Lower lobe of right lung (tissue), 2 donors: ENCODE results near the gene ADGRV1. TPM values are rescaled to one million over a fixed set of nuclear protein-coding genes. Genes with fewer than 3 reads are reported as not detected.

Source experiments
- ATAC-seq, 2 donors: fragments of 200-7000 bp; cut with Tn5 transposase; one replicate each; pipeline ENCODE4 v1.9.1; 2020 to 2022; ENCODE audit warnings: mild to moderate bottlenecking in 2 of 2, moderate library complexity in 2 of 2
- DNase-seq: peaks from one replicate; pipeline ENCODE4 v3.0.0-alpha.2; 2020
- H3K27ac ChIP-seq: fragments of 200-600 bp; one replicate; pipeline ENCODE4 v1.8.0; 2022
- H3K27me3 ChIP-seq: fragments of 200-600 bp; one replicate; pipeline ENCODE4 v1.8.0; 2022; ENCODE audit warnings: low read depth
- H3K36me3 ChIP-seq: fragments of 200-600 bp; one replicate; pipeline ENCODE4 v1.8.0; 2022; ENCODE audit warnings: mild to moderate bottlenecking
- H3K4me1 ChIP-seq: fragments of 200-600 bp; one replicate; pipeline ENCODE4 v1.8.0; 2022
- H3K4me3 ChIP-seq: fragments of 200-600 bp; one replicate; pipeline ENCODE4 v1.8.0; 2022; ENCODE audit warnings: mild to moderate bottlenecking
- H3K9me3 ChIP-seq: fragments of 200-600 bp; one replicate; pipeline ENCODE4 v1.8.0; 2022
- intact Hi-C: fragments of 100-400 bp; cut with DNase I; formaldehyde crosslinking; loops from one replicate; pipeline ENCODE4 v1.11.0; 2022
- total RNA-seq: library from RNA; stranded (reverse); fragmentation: NEBNext Ultra II Directional; extraction: Animal tissue kit (Norgen Biotek cat#: 25700); gene quantifications from one replicate; pipeline ENCODE4 v1.2.1, GENCODE V29; 2021
- TF ChIP-seq, protein P1 (sequence below): fragments of 200-600 bp; IDR thresholded peaks from one replicate; pipeline ENCODE4 v1.8.0; 2022; ENCODE audit warnings: antibody characterized with exemption, mild to moderate bottlenecking
- donor health status: DM: no; HTN: yes; CAD: no; lungs with severe emphysema.

The ADGRV1 gene
- total RNA-seq, 1 donor from 2014 or later: 49.7 TPM

DNA sequence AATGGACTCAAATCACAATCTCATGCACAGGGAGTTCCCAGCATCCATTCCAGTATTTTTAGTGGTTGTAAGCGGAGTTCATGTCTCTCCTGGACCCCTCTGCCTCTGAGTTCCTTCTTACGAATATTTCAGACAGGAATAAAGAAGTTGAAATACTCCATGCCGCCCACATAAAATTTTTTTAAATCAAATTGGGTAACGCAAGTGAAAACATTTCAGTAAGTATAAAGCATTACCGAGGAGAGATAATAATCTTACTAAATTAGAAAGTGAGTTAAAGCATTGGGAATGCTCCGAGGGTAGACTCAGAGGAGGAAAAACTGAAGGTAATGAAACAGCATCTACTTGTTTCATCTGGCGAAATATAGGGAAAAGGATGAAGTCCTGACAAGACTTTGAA lies 506.9 kb downstream of the ADGRV1 start:
- H3K27ac ChIP-seq: no peak overlapping the region
- H3K4me3 ChIP-seq: no peak overlapping the region
- DNase-seq (no peak), ATAC-seq (no peak)
- H3K9me3 ChIP-seq: no peaks in the 10 kb centered on the region
- H3K27me3 ChIP-seq: no peaks in the 10 kb centered on the region
- no peaks in the 10 kb centered on the region for H3K36me3 ChIP-seq
- H3K4me1 ChIP-seq: no peaks in the 10 kb centered on the region
- intact Hi-C loops: no loop called here
- TF ChIP-seq, protein P1, sequence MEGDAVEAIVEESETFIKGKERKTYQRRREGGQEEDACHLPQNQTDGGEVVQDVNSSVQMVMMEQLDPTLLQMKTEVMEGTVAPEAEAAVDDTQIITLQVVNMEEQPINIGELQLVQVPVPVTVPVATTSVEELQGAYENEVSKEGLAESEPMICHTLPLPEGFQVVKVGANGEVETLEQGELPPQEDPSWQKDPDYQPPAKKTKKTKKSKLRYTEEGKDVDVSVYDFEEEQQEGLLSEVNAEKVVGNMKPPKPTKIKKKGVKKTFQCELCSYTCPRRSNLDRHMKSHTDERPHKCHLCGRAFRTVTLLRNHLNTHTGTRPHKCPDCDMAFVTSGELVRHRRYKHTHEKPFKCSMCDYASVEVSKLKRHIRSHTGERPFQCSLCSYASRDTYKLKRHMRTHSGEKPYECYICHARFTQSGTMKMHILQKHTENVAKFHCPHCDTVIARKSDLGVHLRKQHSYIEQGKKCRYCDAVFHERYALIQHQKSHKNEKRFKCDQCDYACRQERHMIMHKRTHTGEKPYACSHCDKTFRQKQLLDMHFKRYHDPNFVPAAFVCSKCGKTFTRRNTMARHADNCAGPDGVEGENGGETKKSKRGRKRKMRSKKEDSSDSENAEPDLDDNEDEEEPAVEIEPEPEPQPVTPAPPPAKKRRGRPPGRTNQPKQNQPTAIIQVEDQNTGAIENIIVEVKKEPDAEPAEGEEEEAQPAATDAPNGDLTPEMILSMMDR: no peak

DNA sequence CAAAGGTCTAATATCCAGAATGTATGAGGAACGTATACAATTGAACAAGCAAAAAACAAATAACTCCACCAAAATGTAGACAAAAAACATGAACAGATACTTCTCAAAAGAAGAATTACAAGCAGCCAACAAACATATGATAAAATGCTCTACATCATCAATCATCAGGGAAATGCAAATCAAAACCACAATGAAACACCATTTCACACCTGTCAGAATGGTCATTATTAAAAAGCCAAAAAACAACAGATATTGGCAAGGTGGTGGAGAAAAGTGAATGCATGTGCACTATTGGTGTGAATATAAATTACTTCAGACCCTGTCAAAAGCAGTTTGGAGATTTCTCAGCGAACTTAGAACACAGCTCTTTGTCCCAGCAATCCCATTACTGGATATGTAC lies 510.8 kb downstream of the ADGRV1 start:
- H3K9me3 ChIP-seq: no peaks in the 10 kb centered on the region
- no peak overlapping the region for H3K27ac ChIP-seq
- DNase-seq (no peak), ATAC-seq (no peak)
- H3K4me1 ChIP-seq: peaks cover 7% of the 10 kb centered on the region
- intact Hi-C loops: no loop called here
- no peaks in the 10 kb centered on the region for H3K27me3 ChIP-seq
- no peak overlapping the region for H3K4me3 ChIP-seq
- no peaks in the 10 kb centered on the region for H3K36me3 ChIP-seq
- TF ChIP-seq, protein P1: no peak

DNA sequence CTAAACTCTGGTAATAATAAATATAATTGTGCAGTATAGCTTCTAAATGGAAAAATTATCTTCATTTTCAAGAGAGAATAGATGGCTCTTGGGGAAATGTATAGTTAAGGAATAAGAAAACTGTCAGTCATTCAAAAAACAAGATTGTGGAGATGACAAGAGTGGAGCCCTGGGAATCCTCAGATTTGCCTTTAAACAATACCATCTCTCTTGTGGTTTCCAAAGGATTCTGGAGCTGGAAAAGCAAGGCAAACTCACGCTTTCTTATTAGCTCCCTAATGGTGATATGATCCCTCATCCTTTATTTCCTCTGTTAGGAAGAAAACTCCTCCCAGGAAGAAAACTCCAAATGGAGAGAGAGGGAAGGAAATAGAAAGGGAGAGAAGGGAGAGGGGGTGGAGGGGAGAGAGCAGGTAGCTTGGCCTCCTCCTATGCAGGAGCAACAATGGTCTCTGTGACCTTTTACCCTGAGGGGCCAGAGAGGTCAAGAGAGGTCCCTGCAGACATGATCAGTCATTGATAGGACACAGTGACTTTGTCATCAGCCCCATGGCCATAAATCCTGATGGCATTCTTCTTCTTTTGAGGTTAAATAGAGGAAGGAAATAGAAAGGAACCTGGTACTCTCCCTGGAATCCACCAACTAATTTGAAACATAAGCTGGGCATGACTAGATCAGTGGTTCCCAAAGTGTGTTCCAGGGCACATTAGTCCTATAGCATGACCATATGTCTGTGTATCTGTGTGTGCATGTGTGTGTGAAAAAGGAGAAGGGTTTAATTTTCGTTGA lies 512.4 kb downstream of the ADGRV1 start:
- Histone ChIP-seq H3K9me3 (no peaks in the 10 kb centered on the region), H3K4me3 (no peak overlapping the region), H3K27ac (no peak overlapping the region), H3K27me3 (no peaks in the 10 kb centered on the region), H3K36me3 (no peaks in the 10 kb centered on the region), H3K4me1 (peaks cover 7% of the 10 kb centered on the region)
- DNase-seq (no peak), ATAC-seq (no peak)
- TF ChIP-seq, protein P1: no peak
- intact Hi-C loops: no loop called here

DNA sequence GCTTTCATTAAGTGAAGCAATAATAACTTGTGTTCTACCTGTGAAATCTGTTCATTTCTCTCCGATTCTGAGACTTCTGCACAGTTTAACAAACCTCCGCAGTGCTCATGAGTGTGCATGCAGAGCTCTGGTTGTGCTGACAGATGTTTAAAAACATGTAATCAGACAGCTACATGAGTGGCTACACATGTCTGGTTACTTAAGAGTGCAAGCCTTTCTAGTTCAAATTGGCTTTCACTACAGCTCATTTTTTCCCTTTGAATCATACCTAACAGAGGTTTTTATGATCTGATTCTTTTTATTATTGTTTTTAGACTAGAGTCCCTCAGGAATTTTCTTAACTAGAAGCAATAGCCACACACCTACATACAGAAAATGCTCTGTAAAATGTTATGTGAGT lies 514.3 kb downstream of the ADGRV1 start:
- no peaks in the 10 kb centered on the region for H3K36me3 ChIP-seq
- intact Hi-C loops: no loop called here
- H3K27ac ChIP-seq: no peak overlapping the region
- peaks cover 7% of the 10 kb centered on the region for H3K4me1 ChIP-seq
- H3K27me3 ChIP-seq: no peaks in the 10 kb centered on the region
- H3K9me3 ChIP-seq: no peaks in the 10 kb centered on the region
- ATAC-seq (no peak), DNase-seq (no peak)
- TF ChIP-seq, protein P1: no peak
- no peak overlapping the region for H3K4me3 ChIP-seq

DNA sequence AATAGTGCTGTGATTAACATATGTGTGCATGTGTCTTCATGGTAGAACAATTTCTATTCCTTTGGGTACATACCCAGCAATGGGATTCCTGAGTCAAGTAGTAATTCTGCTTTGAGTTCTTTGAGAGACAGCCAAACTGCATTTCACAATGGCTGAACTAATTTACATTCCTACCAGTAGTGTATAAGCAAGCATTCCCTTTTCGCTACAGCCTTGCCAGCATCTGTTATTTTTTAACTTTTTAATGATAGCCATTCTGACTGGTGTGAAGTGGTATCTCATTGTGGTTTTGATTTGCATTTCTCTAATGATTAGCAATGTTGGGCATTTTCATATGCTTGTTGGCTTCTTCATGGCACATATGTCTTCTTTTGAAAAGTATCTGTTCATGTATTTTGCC lies 516.0 kb downstream of the ADGRV1 start:
- no peak overlapping the region for H3K27ac ChIP-seq
- peak; percentile 78 to 79 for ATAC-seq
- intact Hi-C loops: no loop called here

More for the DNA sequence above, 516.0 kb downstream of the ADGRV1 start:
- no peak for DNase-seq
- Histone ChIP-seq H3K27me3 (no peaks in the 10 kb centered on the region), H3K9me3 (no peaks in the 10 kb centered on the region), H3K4me3 (no peak overlapping the region), H3K4me1 (peaks cover 7% of the 10 kb centered on the region), H3K36me3 (no peaks in the 10 kb centered on the region)
- TF ChIP-seq, protein P1: peak; percentile 28
